ENCODE results near the gene WWOX. TPM values are rescaled to one million over a fixed set of nuclear protein-coding genes. Genes with fewer than 3 reads are reported as not detected.

Gene WWOX
- total RNA-seq, 1 donor from 2014 or later = 12.6 TPM

- DNase-seq (ENCODE audit: low read depth) = no peak
- no peak for FAIRE-seq
- Histone ChIP-seq H3K27me3 (ENCODE audit: control insufficient read depth, insufficient read depth, low read length) (no peaks in the 10 kb centered on the region), H3K4me3 (ENCODE audit: low read depth, low read length) (no peak overlapping the region), H3K36me3 (ENCODE audit: control insufficient read depth, insufficient read depth, low read length) (no peaks in the 10 kb centered on the region)
- TF ChIP-seq CTCF (IDR thresholded peaks at IDR 0.05; ENCODE audit: insufficient read depth, low read length, severe bottlenecking) = no peak
These were observed 467.1 kb downstream of the WWOX start for GRCh38 chr16:78566397-78567073.

GRCh38 chr16:78570399-78571141, 471.1 kb downstream of the WWOX start:
- no peaks in the 10 kb centered on the region for H3K36me3 ChIP-seq (ENCODE audit: control insufficient read depth, insufficient read depth, low read length)
- FAIRE-seq = no peak
- DNase-seq (ENCODE audit: low read depth) = no peak
- no peaks in the 10 kb centered on the region for H3K27me3 ChIP-seq (ENCODE audit: control insufficient read depth, insufficient read depth, low read length)
- no peak overlapping the region for H3K4me3 ChIP-seq (ENCODE audit: low read depth, low read length)
- TF ChIP-seq CTCF (IDR thresholded peaks at IDR 0.05; ENCODE audit: insufficient read depth, low read length, severe bottlenecking) = no peak

- DNase-seq (ENCODE audit: low read depth) (no peak), FAIRE-seq (no peak)
These were observed 472.0 kb downstream of the WWOX start for GRCh38 chr16:78571434-78571833.

GRCh38 chr16:78571898-78572358, 472.5 kb downstream of the WWOX start:
- FAIRE-seq = no peak

More at GRCh38 chr16:78571434-78571833, 472.0 kb downstream of the WWOX start:
- Histone ChIP-seq H3K36me3 (ENCODE audit: control insufficient read depth, insufficient read depth, low read length) (no peaks in the 10 kb centered on the region), H3K27me3 (ENCODE audit: control insufficient read depth, insufficient read depth, low read length) (no peaks in the 10 kb centered on the region), H3K4me3 (ENCODE audit: low read depth, low read length) (no peak overlapping the region)
- TF ChIP-seq CTCF (IDR thresholded peaks at IDR 0.05; ENCODE audit: insufficient read depth, low read length, severe bottlenecking) = no peak

GRCh38 chr16:78574571-78574970, 475.1 kb downstream of the WWOX start:
- Histone ChIP-seq H3K36me3 (ENCODE audit: control insufficient read depth, insufficient read depth, low read length) (no peaks in the 10 kb centered on the region), H3K27me3 (ENCODE audit: control insufficient read depth, insufficient read depth, low read length) (no peaks in the 10 kb centered on the region), H3K4me3 (ENCODE audit: low read depth, low read length) (no peak overlapping the region)
- no peak for FAIRE-seq
- DNase-seq (ENCODE audit: low read depth) = no peak
- TF ChIP-seq CTCF (IDR thresholded peaks at IDR 0.05; ENCODE audit: insufficient read depth, low read length, severe bottlenecking) = no peak

More at GRCh38 chr16:78571898-78572358, 472.5 kb downstream of the WWOX start:
- no peak for TF ChIP-seq CTCF (IDR thresholded peaks at IDR 0.05; ENCODE audit: insufficient read depth, low read length, severe bottlenecking)
- Histone ChIP-seq H3K4me3 (ENCODE audit: low read depth, low read length) (no peak overlapping the region), H3K36me3 (ENCODE audit: control insufficient read depth, insufficient read depth, low read length) (no peaks in the 10 kb centered on the region), H3K27me3 (ENCODE audit: control insufficient read depth, insufficient read depth, low read length) (no peaks in the 10 kb centered on the region)
- no peak for DNase-seq (ENCODE audit: low read depth)

Data from bronchial epithelial cell (primary cell).